ENCODE measurements around the gene NDUFA12. TPM values are rescaled to one million over a fixed set of nuclear protein-coding genes. Genes with fewer than 3 reads are reported as not detected.

The NDUFA12 gene
- total RNA-seq, 2 donors from 2014 or later: 57.2 to 108 TPM

DNA sequence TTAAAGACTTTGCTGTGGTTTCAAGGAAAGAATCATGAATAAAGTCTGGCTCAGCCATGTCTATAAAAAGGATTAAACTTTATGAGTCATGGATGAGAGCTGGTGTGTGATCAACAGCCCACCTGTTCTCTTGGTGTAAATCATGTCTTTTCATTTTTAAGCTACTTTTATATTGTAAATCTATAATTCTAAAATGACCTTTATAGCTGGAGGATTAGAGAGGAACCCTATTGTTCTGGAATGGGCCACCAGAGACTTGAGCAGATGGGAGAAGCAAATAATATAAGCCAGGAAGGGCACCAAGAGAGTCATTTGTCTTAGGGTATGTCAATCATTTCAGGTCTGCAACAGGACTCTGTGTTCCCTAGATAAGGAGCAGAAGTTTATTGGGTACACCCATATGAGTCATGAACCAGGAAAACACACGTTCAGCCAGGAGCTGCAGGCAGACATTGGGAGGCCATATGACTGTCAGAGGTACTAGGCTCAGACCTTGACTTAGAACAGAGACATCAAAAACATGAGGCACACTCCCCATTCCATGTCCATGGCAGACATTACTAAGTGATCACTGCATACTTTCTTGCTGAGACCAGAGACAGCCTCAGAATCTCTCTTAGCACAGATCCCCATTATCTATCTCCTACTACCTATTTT, 49.3 kb downstream of the NDUFA12 start:
- H3K4me1 ChIP-seq (replicated peaks): peaks cover 15% of the 10 kb centered on the region
- intact Hi-C loops (cut with DNase I): no loop called here
- no peaks in the 10 kb centered on the region for H3K9me3 ChIP-seq
- TF ChIP-seq POLR2AphosphoS5 (IDR thresholded peaks at IDR 0.05): peak; percentile 98
- TF ChIP-seq, protein P1, sequence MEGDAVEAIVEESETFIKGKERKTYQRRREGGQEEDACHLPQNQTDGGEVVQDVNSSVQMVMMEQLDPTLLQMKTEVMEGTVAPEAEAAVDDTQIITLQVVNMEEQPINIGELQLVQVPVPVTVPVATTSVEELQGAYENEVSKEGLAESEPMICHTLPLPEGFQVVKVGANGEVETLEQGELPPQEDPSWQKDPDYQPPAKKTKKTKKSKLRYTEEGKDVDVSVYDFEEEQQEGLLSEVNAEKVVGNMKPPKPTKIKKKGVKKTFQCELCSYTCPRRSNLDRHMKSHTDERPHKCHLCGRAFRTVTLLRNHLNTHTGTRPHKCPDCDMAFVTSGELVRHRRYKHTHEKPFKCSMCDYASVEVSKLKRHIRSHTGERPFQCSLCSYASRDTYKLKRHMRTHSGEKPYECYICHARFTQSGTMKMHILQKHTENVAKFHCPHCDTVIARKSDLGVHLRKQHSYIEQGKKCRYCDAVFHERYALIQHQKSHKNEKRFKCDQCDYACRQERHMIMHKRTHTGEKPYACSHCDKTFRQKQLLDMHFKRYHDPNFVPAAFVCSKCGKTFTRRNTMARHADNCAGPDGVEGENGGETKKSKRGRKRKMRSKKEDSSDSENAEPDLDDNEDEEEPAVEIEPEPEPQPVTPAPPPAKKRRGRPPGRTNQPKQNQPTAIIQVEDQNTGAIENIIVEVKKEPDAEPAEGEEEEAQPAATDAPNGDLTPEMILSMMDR (IDR thresholded peaks at IDR 0.05): no peak
- WGBS: 0% methylated on average over 1 of the region's 1 CpG
- no peaks in the 10 kb centered on the region for H3K36me3 ChIP-seq
- H3K27me3 ChIP-seq (replicated peaks; ENCODE audit: insufficient read depth): no peaks in the 10 kb centered on the region
- H3K27ac ChIP-seq: peak overlapping the region; percentile 44 to 84
- peak; percentile 79 for DNase-seq (ENCODE audit: low spot score)
- H3K4me3 ChIP-seq: no peak overlapping the region

DNA sequence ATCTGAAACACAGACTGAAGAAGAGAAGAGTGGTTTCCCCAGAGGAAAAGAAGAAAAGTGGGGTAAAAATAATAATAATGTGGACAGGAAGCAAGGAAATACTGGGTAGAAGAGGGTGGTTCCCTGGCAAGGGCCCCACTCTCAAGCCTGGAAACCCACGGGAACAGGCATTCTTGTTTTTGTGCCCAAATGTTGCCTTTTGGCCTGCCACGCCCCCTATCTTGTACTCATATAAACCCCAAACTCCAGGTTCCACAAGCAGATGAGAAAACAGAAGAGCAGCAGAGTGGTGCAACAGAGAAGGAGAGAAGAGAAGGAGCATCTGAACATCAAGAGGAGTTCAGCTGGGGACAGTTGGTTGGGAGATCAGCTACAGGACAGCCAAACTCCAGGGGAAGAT, 51.2 kb downstream of the NDUFA12 start:
- no peaks in the 10 kb centered on the region for H3K9me3 ChIP-seq
- H3K27me3 ChIP-seq (replicated peaks; ENCODE audit: insufficient read depth): no peaks in the 10 kb centered on the region
- intact Hi-C loops (cut with DNase I): no loop called here
- TF ChIP-seq POLR2AphosphoS5 (IDR thresholded peaks at IDR 0.05): no peak
- TF ChIP-seq, protein P1 (IDR thresholded peaks at IDR 0.05): no peak
- no peak for TF ChIP-seq POLR2A (IDR thresholded peaks at IDR 0.05)
- H3K4me3 ChIP-seq: no peak overlapping the region
- WGBS: 40% methylated on average over 2 of the region's 2 CpGs
- H3K4me1 ChIP-seq (replicated peaks): peaks cover 15% of the 10 kb centered on the region
- DNase-seq (ENCODE audit: low spot score): no peak
- H3K27ac ChIP-seq: peak overlapping the region in 1 of 2 donors; percentile 84
- H3K36me3 ChIP-seq: no peaks in the 10 kb centered on the region

DNA sequence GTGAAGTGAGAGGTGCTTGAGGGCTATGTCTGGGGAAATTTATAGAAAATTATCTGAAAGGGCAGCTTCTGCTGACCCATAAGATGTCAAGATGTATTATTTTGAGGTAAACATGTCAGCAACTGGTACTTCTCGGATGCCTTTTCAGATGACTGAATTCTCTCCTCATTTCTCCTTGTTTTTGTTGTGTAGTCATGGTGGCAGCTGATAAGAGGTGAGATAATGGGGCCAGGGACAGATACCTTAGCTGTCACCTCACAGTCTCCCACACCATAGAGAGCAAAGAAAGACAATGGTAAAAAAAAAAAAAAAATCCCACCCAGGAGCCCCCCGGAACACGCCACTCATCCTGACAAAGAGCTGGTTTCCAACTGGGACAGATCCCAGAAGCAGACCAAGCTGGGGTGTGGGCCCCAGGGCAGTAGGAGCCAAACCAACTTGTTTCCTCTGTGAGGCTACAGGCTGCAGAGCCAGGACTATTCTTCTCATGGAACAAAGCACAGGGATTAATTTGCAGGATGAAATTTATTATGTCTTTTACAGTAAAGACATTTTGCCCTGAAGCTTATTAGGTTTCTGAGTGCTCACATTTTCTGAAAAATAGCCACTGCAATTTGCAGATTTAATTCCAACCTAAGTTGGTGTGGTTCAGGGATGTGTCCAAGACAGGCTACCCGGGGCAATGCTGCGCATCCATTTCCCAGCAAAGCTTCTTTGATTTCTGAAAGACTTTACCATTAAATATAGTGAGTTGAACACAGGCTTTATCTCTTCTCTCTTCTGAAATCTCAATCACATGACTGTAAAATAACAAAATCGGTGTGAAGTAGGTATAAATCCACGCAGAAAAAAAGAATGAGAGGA, 52.2 kb downstream of the NDUFA12 start:
- Histone ChIP-seq H3K27ac (no peak overlapping the region), H3K9me3 (no peaks in the 10 kb centered on the region), H3K4me3 (no peak overlapping the region), H3K27me3 (replicated peaks; ENCODE audit: insufficient read depth) (no peaks in the 10 kb centered on the region), H3K36me3 (no peaks in the 10 kb centered on the region), H3K4me1 (replicated peaks) (peaks cover 15% of the 10 kb centered on the region)
- TF ChIP-seq POLR2A (IDR thresholded peaks at IDR 0.05) (no peak), POLR2AphosphoS5 (IDR thresholded peaks at IDR 0.05) (no peak)
- intact Hi-C loops (cut with DNase I): no loop called here
- 34% methylated on average over 7 of the region's 7 CpGs for WGBS
- DNase-seq (ENCODE audit: low spot score): no peak

DNA sequence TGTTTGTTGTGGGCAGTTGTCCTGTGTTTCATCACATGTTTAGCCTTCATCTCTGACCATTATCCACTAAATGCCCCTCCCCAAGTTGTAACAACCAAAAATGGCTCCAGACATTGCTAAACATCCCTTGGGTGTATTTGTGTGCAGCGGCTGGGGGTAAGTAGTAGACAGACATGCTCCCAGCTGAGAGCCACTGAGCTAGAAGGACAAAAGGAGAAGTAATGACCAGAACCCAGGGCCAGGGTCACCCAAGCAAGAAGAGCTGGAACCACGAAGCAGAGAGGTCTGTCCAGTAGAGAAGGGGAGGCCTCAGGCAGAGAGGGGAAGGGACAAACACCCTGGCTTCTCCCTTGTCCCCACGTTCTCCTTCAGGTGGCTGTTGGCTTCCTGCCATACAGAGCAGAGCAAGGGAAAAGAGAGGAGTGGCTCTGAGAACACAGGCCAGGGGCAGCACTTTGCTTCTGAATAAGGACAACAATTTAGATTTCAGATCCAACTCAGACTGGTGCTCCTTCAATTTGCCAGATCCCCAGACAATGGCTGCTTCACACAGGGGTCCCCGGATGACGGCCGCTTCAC, 55.2 kb downstream of the NDUFA12 start:
- DNase-seq (ENCODE audit: low spot score): no peak
- Histone ChIP-seq H3K9me3 (no peaks in the 10 kb centered on the region), H3K4me3 (no peak overlapping the region), H3K4me1 (replicated peaks) (peaks cover 6% of the 10 kb centered on the region), H3K27me3 (replicated peaks; ENCODE audit: insufficient read depth) (no peaks in the 10 kb centered on the region), H3K36me3 (no peaks in the 10 kb centered on the region), H3K27ac (no peak overlapping the region)
- intact Hi-C loops (cut with DNase I): no loop called here
- TF ChIP-seq POLR2AphosphoS5 (IDR thresholded peaks at IDR 0.05): no peak
- TF ChIP-seq, protein P1 (IDR thresholded peaks at IDR 0.05): no peak
- WGBS: 82% methylated on average over 6 of the region's 6 CpGs

DNA sequence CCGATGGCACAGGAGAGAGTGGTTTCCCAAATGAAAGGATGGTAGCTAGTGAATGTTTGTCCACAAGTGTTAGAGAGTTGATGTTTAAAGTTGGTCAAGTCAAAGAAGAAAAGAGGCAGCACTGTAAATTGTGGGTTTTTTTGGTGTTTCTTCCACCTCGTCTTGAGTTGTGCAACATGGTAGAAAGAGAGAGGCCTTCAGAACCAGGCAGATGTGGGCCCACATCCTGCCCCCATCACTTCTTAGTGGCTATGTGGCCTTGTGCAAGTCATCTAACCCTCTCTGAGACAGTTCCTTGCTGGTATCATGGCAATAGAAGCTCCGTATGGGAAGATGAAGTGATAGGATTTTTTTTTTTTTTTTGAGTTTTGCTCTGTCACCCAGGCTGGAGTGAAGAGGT, 60.8 kb downstream of the NDUFA12 start:
- Histone ChIP-seq H3K27me3 (replicated peaks; ENCODE audit: insufficient read depth) (no peaks in the 10 kb centered on the region), H3K4me3 (no peak overlapping the region), H3K4me1 (replicated peaks) (no peaks in the 10 kb centered on the region), H3K27ac (no peak overlapping the region), H3K9me3 (no peaks in the 10 kb centered on the region), H3K36me3 (no peaks in the 10 kb centered on the region)
- TF ChIP-seq POLR2A (IDR thresholded peaks at IDR 0.05) (no peak), POLR2AphosphoS5 (IDR thresholded peaks at IDR 0.05) (no peak)
- TF ChIP-seq, protein P1 (IDR thresholded peaks at IDR 0.05): no peak
- WGBS: 97% methylated on average over 3 of the region's 3 CpGs
- intact Hi-C loops (cut with DNase I): no loop called here
- no peak for DNase-seq (ENCODE audit: low spot score)
